GM21360 (cell line): Measurements from ENCODE around the gene MICAL2.

Source experiments
- ATAC-seq: cut with Tn5 transposase; IDR thresholded peaks from one replicate; pipeline ENCODE4 v1.9.1; 2021; ENCODE audit warnings: mild to moderate bottlenecking, moderate library complexity; ENCODE audit not compliant: unreplicated experiment

Gene MICAL2

GRCh38 chr11:12200991-12201985, 90.9 kb downstream of the MICAL2 start:
- no peak for ATAC-seq

DNA sequence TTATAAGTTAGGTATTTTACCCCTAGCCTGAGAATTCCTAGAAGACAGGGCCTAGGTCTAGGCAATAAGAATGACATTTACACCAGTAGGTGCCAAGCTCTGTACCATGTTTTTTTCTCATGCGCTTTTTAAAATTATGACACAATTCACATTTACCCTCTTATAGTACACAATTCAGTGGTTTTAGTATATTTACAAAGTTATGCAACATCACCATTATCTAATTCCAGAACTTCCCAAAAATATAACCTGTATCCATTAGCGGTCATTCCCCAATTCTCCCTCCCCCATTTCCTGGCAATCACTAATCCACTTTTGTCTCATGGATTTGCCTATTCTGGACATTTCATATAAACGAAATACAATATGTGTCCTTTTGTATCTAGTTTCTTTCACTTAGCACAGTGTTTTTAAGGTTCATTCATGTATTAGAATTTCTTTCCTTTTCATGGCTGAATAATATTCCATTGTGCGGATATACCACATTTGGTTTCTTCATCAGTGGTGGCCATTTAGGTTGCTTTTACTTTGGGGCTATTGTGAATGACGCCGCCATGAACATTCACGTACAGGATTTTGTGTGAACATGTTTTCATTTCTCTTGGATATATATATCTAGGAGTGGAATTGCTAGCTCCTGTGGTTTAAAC, 92.4 kb downstream of the MICAL2 start:
- ATAC-seq: no peak

GRCh38 chr11:12204506-12204905, 94.1 kb downstream of the MICAL2 start:
- no peak for ATAC-seq

DNA sequence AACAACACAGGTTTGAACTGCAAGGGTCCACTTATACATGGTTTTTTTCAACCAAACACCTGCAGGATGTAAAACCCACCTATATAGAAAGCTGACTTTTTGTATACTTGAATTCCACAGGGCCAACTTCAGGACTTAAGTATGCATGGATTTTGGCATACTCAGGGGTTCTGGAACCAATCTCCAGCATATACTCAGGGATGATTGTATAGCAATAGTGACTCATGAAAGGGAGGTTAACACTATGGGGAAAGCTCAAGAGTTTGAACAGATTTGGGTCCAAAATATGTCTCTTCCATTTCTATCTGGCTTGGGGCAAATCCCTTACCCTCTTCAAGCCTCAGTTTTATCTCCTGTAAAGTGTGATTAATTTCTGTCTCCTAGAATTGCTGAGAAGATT, 94.9 kb downstream of the MICAL2 start:
- ATAC-seq: no peak

DNA sequence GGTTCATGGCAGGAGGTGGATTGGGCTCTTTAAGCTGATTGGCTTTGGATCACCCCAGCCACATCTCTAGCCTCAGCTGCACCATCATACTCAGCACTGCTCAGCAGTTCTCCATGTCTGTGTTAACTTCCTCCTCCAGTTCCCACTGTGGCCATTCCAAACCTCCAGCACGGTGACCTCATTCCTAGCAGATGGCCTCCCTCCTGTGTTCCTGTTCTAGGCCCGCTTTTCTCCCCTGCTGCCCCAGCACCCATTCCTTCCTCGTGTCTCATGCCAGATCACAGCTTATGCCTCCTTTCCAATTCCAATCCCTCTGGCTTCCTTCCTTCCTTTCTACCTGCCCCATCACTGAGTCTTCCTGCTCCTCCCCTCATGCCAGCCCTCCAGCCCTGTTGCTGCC, 96.1 kb downstream of the MICAL2 start:
- ATAC-seq: no peak

- ATAC-seq: no peak
Observed at GRCh38 chr11:12207384-12208150, 97.2 kb downstream of the MICAL2 start.

DNA sequence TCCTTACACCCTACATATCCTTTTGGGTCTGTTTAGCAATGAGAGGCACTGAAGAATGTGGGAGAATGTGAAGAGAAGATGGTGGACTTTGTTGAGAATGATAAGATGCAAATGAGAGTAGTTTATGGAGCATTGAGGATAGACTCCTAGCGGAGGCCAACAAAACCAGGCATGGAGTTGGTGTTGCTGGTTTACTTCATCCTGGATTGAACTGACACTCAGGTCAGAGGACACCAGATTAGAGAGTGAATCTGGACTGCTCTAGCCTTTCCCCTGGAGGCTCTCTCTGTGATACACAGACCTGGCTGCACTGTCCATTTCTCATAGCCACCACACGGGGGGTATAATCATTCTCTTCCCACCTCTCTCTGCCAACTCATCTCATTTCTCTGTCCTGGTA, 98.7 kb downstream of the MICAL2 start:
- no peak for ATAC-seq

DNA sequence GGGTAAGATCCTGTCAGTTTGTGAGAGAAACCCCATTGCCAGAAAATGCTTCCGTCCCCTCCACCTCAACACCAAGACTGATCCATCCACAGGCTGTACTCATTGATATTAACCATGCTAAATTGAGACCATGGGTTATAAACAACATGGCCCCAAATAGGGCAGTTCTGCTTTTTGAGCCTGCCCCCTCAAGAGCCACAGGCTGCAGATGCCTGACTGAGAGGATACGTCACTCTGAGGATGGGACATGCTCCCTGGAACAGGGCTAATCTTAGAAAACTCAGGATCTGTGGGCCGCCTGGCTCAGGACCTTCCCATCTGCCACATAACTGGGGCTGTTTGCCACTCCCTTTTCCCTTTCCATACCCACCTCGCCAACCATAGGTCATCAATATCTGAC, 99.8 kb downstream of the MICAL2 start:
- ATAC-seq: no peak

DNA sequence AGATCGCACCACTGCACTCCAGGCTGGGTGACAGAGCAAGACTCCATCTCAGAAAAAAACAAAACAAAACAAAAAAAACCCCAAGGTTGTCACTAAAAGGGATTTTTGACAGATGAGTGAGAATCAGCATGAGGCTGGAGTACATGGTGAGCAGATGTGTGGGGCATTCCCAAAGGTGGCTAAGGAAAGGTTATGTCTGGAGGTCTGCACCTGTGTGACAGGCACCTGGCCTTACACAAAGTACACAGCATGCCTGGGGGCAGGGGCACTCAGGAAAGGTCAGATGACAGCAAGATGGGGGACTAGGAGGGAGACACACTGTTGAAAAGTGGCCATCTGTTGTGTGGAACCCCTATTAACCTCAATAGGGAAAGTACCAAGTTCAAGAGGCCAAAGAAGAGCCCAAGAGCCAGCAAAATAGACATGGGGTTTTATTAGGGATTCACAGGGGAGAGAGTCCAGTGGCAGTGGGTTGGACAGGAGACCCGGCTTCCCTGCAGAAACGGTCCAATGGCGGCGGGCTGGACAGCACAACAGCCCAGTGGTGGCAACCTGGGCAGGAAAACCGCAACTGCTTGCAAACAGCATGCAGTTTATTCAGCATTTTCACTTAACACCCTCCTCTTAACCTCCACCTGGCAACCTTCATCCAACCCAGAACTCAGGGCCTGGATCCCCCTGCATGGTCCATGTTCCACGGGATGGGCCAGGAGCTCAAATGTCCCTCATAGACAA, 101.1 kb downstream of the MICAL2 start:
- no peak for ATAC-seq

DNA sequence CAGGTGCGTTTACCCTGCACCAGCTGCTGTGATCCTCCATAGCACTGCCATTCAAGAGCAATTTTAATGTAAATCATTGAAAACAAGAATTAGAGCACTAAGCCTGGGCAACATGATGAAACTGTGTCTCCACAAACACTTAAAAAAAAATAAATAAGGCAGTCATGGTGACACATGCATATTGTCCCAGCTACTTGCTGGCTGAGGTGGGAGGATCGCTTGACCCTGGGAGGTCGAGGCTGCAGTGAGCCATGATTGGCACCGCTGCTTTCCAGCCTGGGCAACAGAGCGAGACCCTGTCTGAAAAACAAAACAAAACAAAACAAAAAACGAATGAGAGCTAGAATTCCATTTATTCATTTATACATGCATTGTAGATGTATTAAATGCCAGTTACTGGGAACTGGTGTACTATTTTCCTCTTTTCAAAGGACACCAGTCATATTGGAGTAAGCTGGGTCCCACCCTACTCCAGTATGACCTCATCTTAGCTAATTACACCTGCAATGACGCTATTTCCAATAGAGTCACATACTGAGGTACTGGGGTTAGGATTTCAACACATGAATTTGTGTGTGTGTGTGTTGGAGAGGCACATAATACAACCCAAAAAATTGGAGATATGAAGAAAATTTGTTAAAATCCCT, 101.9 kb downstream of the MICAL2 start:
- ATAC-seq: no peak

DNA sequence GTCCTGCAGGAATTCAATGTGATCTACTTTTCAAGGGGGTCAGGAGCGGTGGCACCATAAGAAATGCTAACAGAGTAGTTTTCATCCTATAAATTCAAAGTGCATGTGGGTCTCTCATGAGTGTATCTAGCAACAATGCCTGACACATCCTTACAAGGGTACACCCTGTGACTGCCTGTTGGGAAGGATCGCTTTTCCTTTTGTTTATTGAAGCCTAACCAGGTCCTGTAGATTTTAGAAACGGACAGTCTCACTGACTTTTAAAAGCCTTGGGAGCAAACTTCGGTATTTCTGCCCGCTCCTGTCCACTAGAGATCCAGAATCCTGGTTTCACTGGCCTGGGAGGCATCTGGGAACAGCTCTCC, 102.4 kb downstream of the MICAL2 start:
- no peak for ATAC-seq

DNA sequence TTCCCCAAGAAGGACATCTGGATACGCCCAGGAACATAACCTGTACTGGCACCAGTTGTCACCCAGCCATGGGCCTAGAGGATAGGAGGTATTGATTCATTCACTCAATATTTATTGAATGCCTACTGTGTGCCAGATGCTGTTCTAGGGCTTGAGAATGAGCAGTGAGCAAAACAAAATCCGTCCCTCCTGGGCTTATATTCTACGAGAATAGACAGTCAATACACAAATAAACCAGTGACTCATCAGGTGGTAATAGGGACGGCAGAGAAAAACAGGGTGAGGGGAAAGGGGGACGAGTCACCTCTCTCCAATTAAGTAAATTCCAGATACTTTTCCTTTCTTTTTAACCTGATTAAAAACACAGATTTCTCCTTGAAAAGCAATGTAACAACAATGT, 103.5 kb downstream of the MICAL2 start:
- no peak for ATAC-seq

- ATAC-seq: no peak
Observed at GRCh38 chr11:12214751-12215150, 104.4 kb downstream of the MICAL2 start.

DNA sequence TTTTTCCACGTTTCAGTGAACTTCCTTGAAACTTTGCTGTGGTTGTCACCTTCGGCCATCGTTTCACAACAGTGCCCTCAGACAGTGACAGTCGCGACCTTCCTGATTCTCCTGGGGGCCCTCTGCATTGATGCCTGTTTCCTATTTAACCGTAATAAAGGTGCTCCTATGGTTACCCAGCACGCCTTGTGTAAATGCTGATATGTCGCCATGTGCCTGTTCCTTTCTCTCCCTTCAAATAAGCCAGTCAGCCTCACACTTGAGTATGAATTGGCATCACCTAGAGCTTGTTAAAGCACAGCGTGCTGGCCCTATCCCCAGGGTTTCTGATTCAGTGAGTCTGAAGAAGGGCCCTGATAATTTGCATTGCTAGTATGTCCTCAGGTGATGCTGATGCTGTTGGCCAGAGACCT, 104.8 kb downstream of the MICAL2 start:
- no peak for ATAC-seq

GRCh38 chr11:12216041-12216451, 105.7 kb downstream of the MICAL2 start:
- no peak for ATAC-seq

DNA sequence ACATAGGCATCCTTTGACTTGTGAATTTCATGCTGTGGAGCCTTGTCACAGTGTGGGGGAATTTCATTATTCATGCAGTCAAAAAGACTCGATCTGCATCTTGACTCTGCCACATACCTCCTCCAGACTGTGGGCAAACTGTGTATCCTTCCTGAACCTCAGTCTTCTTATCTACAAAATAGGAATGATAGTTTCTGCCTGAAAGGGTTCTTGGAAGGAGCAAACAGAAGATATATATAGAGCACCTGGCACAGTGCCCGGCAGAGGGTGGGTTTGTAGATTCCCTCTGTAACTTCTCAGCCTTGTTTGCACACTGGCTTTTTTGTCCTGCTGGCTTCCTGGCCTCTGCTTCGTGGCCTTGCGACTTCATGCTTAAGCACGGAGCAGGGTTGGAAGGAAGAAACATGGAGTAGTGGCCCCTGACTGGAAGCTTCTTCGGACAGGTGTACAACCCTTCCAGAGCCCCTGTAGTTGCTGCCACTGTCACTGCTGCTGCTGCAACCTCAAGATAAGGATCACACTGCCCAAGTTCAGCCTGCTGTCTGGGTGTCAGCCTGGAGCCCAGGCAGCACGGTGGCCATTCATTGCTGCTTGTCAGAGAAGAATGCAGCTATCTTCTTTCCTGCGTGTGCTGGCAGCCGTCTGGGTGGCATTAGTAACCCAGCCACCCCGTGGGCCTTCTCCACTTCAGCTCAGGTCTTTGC, 106.4 kb downstream of the MICAL2 start:
- ATAC-seq: no peak

- no peak for ATAC-seq
Observed at GRCh38 chr11:12217879-12218278, 107.5 kb downstream of the MICAL2 start.

- ATAC-seq: no peak
Observed at GRCh38 chr11:12218909-12219308, 108.5 kb downstream of the MICAL2 start.

DNA sequence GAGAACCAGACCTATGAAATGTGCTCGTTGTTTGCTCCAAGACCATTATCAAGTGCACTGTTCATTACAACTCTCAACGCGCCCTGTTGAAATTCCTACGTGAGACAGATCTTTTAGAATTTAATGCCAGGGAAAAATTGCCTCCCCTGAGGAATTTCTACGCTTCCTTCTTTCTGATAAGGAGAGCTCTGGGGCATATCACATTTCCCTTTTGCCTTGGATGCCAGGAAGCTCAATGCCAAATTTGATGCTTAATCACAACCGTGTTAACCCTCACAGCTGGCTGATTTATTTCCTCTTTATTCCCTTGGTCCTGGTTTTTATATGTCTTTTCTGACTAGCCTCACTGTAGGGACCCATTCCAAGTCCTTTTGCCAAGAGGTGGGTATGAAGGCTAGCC, 109.4 kb downstream of the MICAL2 start:
- no peak for ATAC-seq

GRCh38 chr11:12220305-12220704, 109.9 kb downstream of the MICAL2 start:
- no peak for ATAC-seq
